ENCODE measurements around the gene PSMB2. TPM values are rescaled to one million over a fixed set of nuclear protein-coding genes. Genes with fewer than 3 reads are reported as not detected.

Gene PSMB2
- polyA plus RNA-seq, 1 donor from 2014 or later, result 77.3 TPM

GRCh38 chr1:35564884-35565741, 76.2 kb downstream of the PSMB2 start:
- Mint-ChIP-seq H3K4me3 (peak overlapping the region in 1 of 4 donors; percentile 71), H3K36me3 (no peaks in the 10 kb centered on the region), H3K27ac (peak overlapping the region in 2 of 3 donors; percentile 51 to 71), H3K27me3 (no peaks in the 10 kb centered on the region), H3K9me3 (no peaks in the 10 kb centered on the region), H3K4me1 (peaks cover 5 to 11% (median 6%) of the 10 kb centered on the region in 3 donors)

- H3K4me1 Mint-ChIP-seq, result peaks cover 5 to 11% (median 6%) of the 10 kb centered on the region in 3 donors
- peak overlapping the region in 2 of 3 donors; percentile 71 to 87 for H3K27ac Mint-ChIP-seq
- H3K4me3 Mint-ChIP-seq, result peak overlapping the region in 1 of 4 donors; percentile 71
- no peaks in the 10 kb centered on the region for H3K27me3 Mint-ChIP-seq
- H3K36me3 Mint-ChIP-seq, result no peaks in the 10 kb centered on the region
- no peaks in the 10 kb centered on the region for H3K9me3 Mint-ChIP-seq
Observed at GRCh38 chr1:35564037-35564883, 77.1 kb downstream of the PSMB2 start.

- H3K36me3 Mint-ChIP-seq, result no peaks in the 10 kb centered on the region
- H3K9me3 Mint-ChIP-seq, result no peaks in the 10 kb centered on the region
- peaks cover 6 to 12% (median 7%) of the 10 kb centered on the region in 3 donors for H3K4me1 Mint-ChIP-seq
- no peaks in the 10 kb centered on the region for H3K27me3 Mint-ChIP-seq
- peak overlapping the region in 2 of 3 donors; percentile 87 to 94 for H3K27ac Mint-ChIP-seq
- no peak overlapping the region for H3K4me3 Mint-ChIP-seq
Observed at GRCh38 chr1:35563166-35563565, 78.2 kb downstream of the PSMB2 start.

- Mint-ChIP-seq H3K4me3 (peak overlapping the region in 2 of 4 donors; percentile 34 to 65), H3K27ac (peak overlapping the region in 1 of 3 donors; percentile 19), H3K36me3 (no peaks in the 10 kb centered on the region), H3K9me3 (no peaks in the 10 kb centered on the region), H3K4me1 (peaks cover 6 to 12% (median 11%) of the 10 kb centered on the region in 3 donors), H3K27me3 (no peaks in the 10 kb centered on the region)
Observed at GRCh38 chr1:35561972-35562680, 79.2 kb downstream of the PSMB2 start.

GRCh38 chr1:35561297-35561971, 79.9 kb downstream of the PSMB2 start:
- Mint-ChIP-seq H3K9me3 (no peaks in the 10 kb centered on the region), H3K4me3 (peak overlapping the region in 3 of 4 donors; percentile 34 to 64 (median 39)), H3K27me3 (no peaks in the 10 kb centered on the region), H3K4me1 (peaks cover 10 to 14% (median 14%) of the 10 kb centered on the region in 3 donors), H3K36me3 (no peaks in the 10 kb centered on the region), H3K27ac (no peak overlapping the region)

- Mint-ChIP-seq H3K9me3 (no peaks in the 10 kb centered on the region), H3K27ac (peak overlapping the region in 1 of 3 donors; percentile 26), H3K36me3 (no peaks in the 10 kb centered on the region), H3K27me3 (no peaks in the 10 kb centered on the region), H3K4me3 (peak overlapping the region in 2 of 4 donors; percentile 32 to 42), H3K4me1 (peaks cover 18 to 23% (median 22%) of the 10 kb centered on the region in 3 donors)
Observed at GRCh38 chr1:35560256-35561225, 80.8 kb downstream of the PSMB2 start.

- Mint-ChIP-seq H3K27ac (peak overlapping the region in 2 of 3 donors; percentile 26 to 80), H3K27me3 (no peaks in the 10 kb centered on the region), H3K4me1 (peaks cover 15 to 32% (median 22%) of the 10 kb centered on the region in 3 donors), H3K9me3 (no peaks in the 10 kb centered on the region), H3K36me3 (no peaks in the 10 kb centered on the region), H3K4me3 (peak overlapping the region in 3 of 4 donors; percentile 31 to 56 (median 54))
Observed at GRCh38 chr1:35559317-35559944, 81.9 kb downstream of the PSMB2 start.

GRCh38 chr1:35558374-35559316, 82.7 kb downstream of the PSMB2 start:
- H3K9me3 Mint-ChIP-seq, result no peaks in the 10 kb centered on the region
- H3K27me3 Mint-ChIP-seq, result no peaks in the 10 kb centered on the region
- H3K36me3 Mint-ChIP-seq, result no peaks in the 10 kb centered on the region
- peak overlapping the region; percentile 94 to 98 (median 98) for H3K4me3 Mint-ChIP-seq
- H3K27ac Mint-ChIP-seq, result peak overlapping the region; percentile 88 to 97 (median 96)
- peaks cover 19 to 32% (median 20%) of the 10 kb centered on the region in 3 donors for H3K4me1 Mint-ChIP-seq

GRCh38 chr1:35557611-35558373, 83.5 kb downstream of the PSMB2 start, which contains the start of gene NCDN:
Gene NCDN, plus strand, starts transcription at chr1:35557799. Its CDS starts 392 bp downstream, at chr1:35558191.
- H3K36me3 Mint-ChIP-seq, result no peaks in the 10 kb centered on the region

GRCh38 chr1:35557118-35557610, 84.2 kb downstream of the PSMB2 start, which contains the start of gene KIAA0319L:
Gene KIAA0319L, minus strand, starts transcription at chr1:35557403. Its CDS starts 2,912 bp downstream, at chr1:35554491.
- H3K27me3 Mint-ChIP-seq, result no peaks in the 10 kb centered on the region
- peak within 1 kb of the TSS; percentile 88 to 97 (median 96) for H3K27ac Mint-ChIP-seq
- H3K4me1 Mint-ChIP-seq, result peaks cover 23 to 36% (median 24%) of the 10 kb centered on the region in 3 donors
- H3K4me3 Mint-ChIP-seq, result peak within 1 kb of the TSS; percentile 94 to 98 (median 98)
- no peaks in the 10 kb centered on the region for H3K36me3 Mint-ChIP-seq
- no peaks in the 10 kb centered on the region for H3K9me3 Mint-ChIP-seq

More at GRCh38 chr1:35557611-35558373, 83.5 kb downstream of the PSMB2 start, which contains the start of gene NCDN:
- no peaks in the 10 kb centered on the region for H3K9me3 Mint-ChIP-seq
- no peaks in the 10 kb centered on the region for H3K27me3 Mint-ChIP-seq
- peak within 1 kb of the TSS; percentile 88 to 97 (median 96) for H3K27ac Mint-ChIP-seq
- H3K4me3 Mint-ChIP-seq, result peak within 1 kb of the TSS; percentile 94 to 98 (median 98)
- peaks cover 23 to 36% (median 24%) of the 10 kb centered on the region in 3 donors for H3K4me1 Mint-ChIP-seq
